ENCODE data around the gene COCH. TPM values are rescaled to one million over a fixed set of nuclear protein-coding genes. Genes with fewer than 3 reads are reported as not detected.

Gene COCH
- total RNA-seq, 1 donor = 0.52 TPM

GRCh38 chr14:30864934-30865333 is 9.4 kb upstream of the COCH start:
- Histone ChIP-seq H3K9me3 (ENCODE audit: low read depth, low read length) (no peaks in the 10 kb centered on the region), H3K4me1 (ENCODE audit: insufficient read depth, low read length) (peaks cover 36% of the 10 kb centered on the region), H3K4me3 (ENCODE audit: low read length) (no peak overlapping the region), H3K27me3 (ENCODE audit: insufficient read depth, low read length) (peaks cover 17% of the 10 kb centered on the region)

GRCh38 chr14:30868736-30869135 is 5.6 kb upstream of the COCH start:
- H3K4me1 ChIP-seq (ENCODE audit: insufficient read depth, low read length) = peaks cover 4% of the 10 kb centered on the region
- H3K4me3 ChIP-seq (ENCODE audit: low read length) = no peak overlapping the region
- no peaks in the 10 kb centered on the region for H3K9me3 ChIP-seq (ENCODE audit: low read depth, low read length)
- H3K27me3 ChIP-seq (ENCODE audit: insufficient read depth, low read length) = peaks cover 32% of the 10 kb centered on the region

- Histone ChIP-seq H3K4me3 (ENCODE audit: low read length) (no peak overlapping the region), H3K9me3 (ENCODE audit: low read depth, low read length) (no peaks in the 10 kb centered on the region), H3K27me3 (ENCODE audit: insufficient read depth, low read length) (peaks cover 36% of the 10 kb centered on the region), H3K4me1 (ENCODE audit: insufficient read depth, low read length) (peaks cover 9% of the 10 kb centered on the region)
These were observed 4.7 kb upstream of the COCH start for GRCh38 chr14:30869551-30870155.

GRCh38 chr14:30872602-30873001 is 1.8 kb upstream of the COCH start:
- H3K27me3 ChIP-seq (ENCODE audit: insufficient read depth, low read length) = peaks cover 54% of the 10 kb centered on the region
- no peak overlapping the region for H3K4me3 ChIP-seq (ENCODE audit: low read length)
- H3K4me1 ChIP-seq (ENCODE audit: insufficient read depth, low read length) = peaks cover 20% of the 10 kb centered on the region
- no peaks in the 10 kb centered on the region for H3K9me3 ChIP-seq (ENCODE audit: low read depth, low read length)

GRCh38 chr14:30873308-30874119 is 845 bp upstream of the COCH start:
- peaks cover 20% of the 10 kb centered on the region for H3K4me1 ChIP-seq (ENCODE audit: insufficient read depth, low read length)
- H3K4me3 ChIP-seq (ENCODE audit: low read length) = no peak overlapping the region
- peaks cover 56% of the 10 kb centered on the region for H3K27me3 ChIP-seq (ENCODE audit: insufficient read depth, low read length)
- no peaks in the 10 kb centered on the region for H3K9me3 ChIP-seq (ENCODE audit: low read depth, low read length)

- peaks cover 20% of the 10 kb centered on the region for H3K4me1 ChIP-seq (ENCODE audit: insufficient read depth, low read length)
- no peaks in the 10 kb centered on the region for H3K9me3 ChIP-seq (ENCODE audit: low read depth, low read length)
- peak overlapping the region; percentile 38 for H3K4me3 ChIP-seq (ENCODE audit: low read length)
- peaks cover 52% of the 10 kb centered on the region for H3K27me3 ChIP-seq (ENCODE audit: insufficient read depth, low read length)
These were observed 834 bp downstream of the COCH start for GRCh38 chr14:30874999-30875787.

GRCh38 chr14:30875788-30876053 is 1.4 kb downstream of the COCH start:
- H3K4me1 ChIP-seq (ENCODE audit: insufficient read depth, low read length) = peaks cover 20% of the 10 kb centered on the region
- no peaks in the 10 kb centered on the region for H3K9me3 ChIP-seq (ENCODE audit: low read depth, low read length)
- peaks cover 52% of the 10 kb centered on the region for H3K27me3 ChIP-seq (ENCODE audit: insufficient read depth, low read length)
- no peak overlapping the region for H3K4me3 ChIP-seq (ENCODE audit: low read length)

- H3K9me3 ChIP-seq (ENCODE audit: low read depth, low read length) = no peaks in the 10 kb centered on the region
- H3K4me1 ChIP-seq (ENCODE audit: insufficient read depth, low read length) = peaks cover 20% of the 10 kb centered on the region
- no peak overlapping the region for H3K4me3 ChIP-seq (ENCODE audit: low read length)
- peaks cover 49% of the 10 kb centered on the region for H3K27me3 ChIP-seq (ENCODE audit: insufficient read depth, low read length)
These were observed 2.3 kb downstream of the COCH start for GRCh38 chr14:30876692-30877091.

- Histone ChIP-seq H3K27me3 (ENCODE audit: insufficient read depth, low read length) (peaks cover 3% of the 10 kb centered on the region), H3K4me1 (ENCODE audit: insufficient read depth, low read length) (no peaks in the 10 kb centered on the region), H3K4me3 (ENCODE audit: low read length) (no peak overlapping the region)
These were observed 8.1 kb downstream of the COCH start for GRCh38 chr14:30882431-30882830.

GRCh38 chr14:30883508-30884294 is 9.3 kb downstream of the COCH start:
- H3K4me3 ChIP-seq (ENCODE audit: low read length) = no peak overlapping the region
- H3K4me1 ChIP-seq (ENCODE audit: insufficient read depth, low read length) = no peaks in the 10 kb centered on the region
- H3K9me3 ChIP-seq (ENCODE audit: low read depth, low read length) = no peaks in the 10 kb centered on the region
- no peaks in the 10 kb centered on the region for H3K27me3 ChIP-seq (ENCODE audit: insufficient read depth, low read length)

More at GRCh38 chr14:30882431-30882830, 8.1 kb downstream of the COCH start:
- no peaks in the 10 kb centered on the region for H3K9me3 ChIP-seq (ENCODE audit: low read depth, low read length)

- H3K27me3 ChIP-seq (ENCODE audit: insufficient read depth, low read length) = no peaks in the 10 kb centered on the region
- no peaks in the 10 kb centered on the region for H3K9me3 ChIP-seq (ENCODE audit: low read depth, low read length)
- H3K4me3 ChIP-seq (ENCODE audit: low read length) = no peak overlapping the region
- H3K4me1 ChIP-seq (ENCODE audit: insufficient read depth, low read length) = no peaks in the 10 kb centered on the region
These were observed 10.5 kb downstream of the COCH start for GRCh38 chr14:30884901-30885300.

GRCh38 chr14:30885840-30886740 is 11.7 kb downstream of the COCH start:
- no peaks in the 10 kb centered on the region for H3K27me3 ChIP-seq (ENCODE audit: insufficient read depth, low read length)
- no peaks in the 10 kb centered on the region for H3K4me1 ChIP-seq (ENCODE audit: insufficient read depth, low read length)
- H3K4me3 ChIP-seq (ENCODE audit: low read length) = no peak overlapping the region
- no peaks in the 10 kb centered on the region for H3K9me3 ChIP-seq (ENCODE audit: low read depth, low read length)

GRCh38 chr14:30888480-30889243 is 14.3 kb downstream of the COCH start:
- Histone ChIP-seq H3K4me1 (ENCODE audit: insufficient read depth, low read length) (no peaks in the 10 kb centered on the region), H3K4me3 (ENCODE audit: low read length) (no peak overlapping the region), H3K9me3 (ENCODE audit: low read depth, low read length) (no peaks in the 10 kb centered on the region), H3K27me3 (ENCODE audit: insufficient read depth, low read length) (no peaks in the 10 kb centered on the region)

Data from mononuclear cell (primary cell).